Neuronal stem cell (in vitro differentiated cells): ENCODE measurements around the gene COPS9. TPM values are rescaled to one million over a fixed set of nuclear protein-coding genes. Genes with fewer than 3 reads are reported as not detected.
A peak's percentile ranks its signal among the peaks of the same experiment; 100 is the strongest.

Source experiments
- DNase-seq: peaks from one replicate; pipeline ENCODE4 v3.0.0-alpha.2; 2013; ENCODE audit warnings: low spot score
- H2AFZ ChIP-seq: one replicate; pipeline ENCODE4 v1.6.1; 2013; ENCODE audit warnings: mild to moderate bottlenecking, low read length, inconsistent platforms
- H2AK5ac ChIP-seq: 2 replicates; pipeline ENCODE4 v1.6.1; 2013; ENCODE audit warnings: low read depth, mild to moderate bottlenecking, inconsistent platforms, low read length, moderate library complexity, mixed read lengths
- H2BK120ac ChIP-seq: 2 replicates; pipeline ENCODE4 v1.6.1; 2013; ENCODE audit warnings: low read depth, mild to moderate bottlenecking, inconsistent platforms, low read length, moderate library complexity, mixed read lengths
- H2BK12ac ChIP-seq: one replicate; pipeline ENCODE4 v1.6.1; 2013; ENCODE audit warnings: low read length, inconsistent platforms
- H2BK15ac ChIP-seq: 2 replicates; pipeline ENCODE4 v1.6.1; 2013; ENCODE audit warnings: mild to moderate bottlenecking, low read length, inconsistent platforms, mixed read lengths
- H2BK5ac ChIP-seq: one replicate; pipeline ENCODE4 v1.6.1; 2013; ENCODE audit warnings: inconsistent platforms, mild to moderate bottlenecking, low read length, moderate library complexity
- H3K14ac ChIP-seq: one replicate; pipeline ENCODE4 v1.6.1; 2013; ENCODE audit warnings: low read length, inconsistent platforms
- H3K18ac ChIP-seq: 2 replicates; pipeline ENCODE4 v1.6.1; 2013; ENCODE audit warnings: low read length, inconsistent platforms
- H3K23ac ChIP-seq: 2 replicates; pipeline ENCODE4 v1.6.1; 2013; ENCODE audit warnings: low read depth, mild to moderate bottlenecking, mixed read lengths, low read length, inconsistent platforms; ENCODE audit not compliant: poor library complexity
- H3K27ac ChIP-seq: replicated peaks from 3 replicates; pipeline ENCODE4 v1.5.1; 2013; ENCODE audit warnings: low read length, inconsistent platforms
- H3K27me3 ChIP-seq, 3 experiments: 2 replicates each; pipeline ENCODE4 v1.6.1; 2013; ENCODE audit warnings: low read length in 3 of 3, mild to moderate bottlenecking in 2 of 3, inconsistent platforms in 1 of 3, low read depth in 1 of 3, mixed read lengths in 1 of 3, moderate library complexity in 1 of 3; ENCODE audit not compliant: control insufficient read depth in 3 of 3, insufficient read depth in 3 of 3
- H3K36me3 ChIP-seq, 2 donors: replicated peaks in 1 of 2; 2 replicates each; pipeline ENCODE4 v1.6.1; 2013; ENCODE audit warnings: low read length in 2 of 2; ENCODE audit not compliant: control insufficient read depth in 2 of 2, insufficient read depth in 2 of 2
- H3K4ac ChIP-seq: 2 replicates; pipeline ENCODE4 v1.6.1; 2013; ENCODE audit warnings: inconsistent platforms, mild to moderate bottlenecking, low read length, moderate library complexity
- H3K4me1 ChIP-seq, 2 donors: 1 replicate in 1 of 2; 2 replicates in 1 of 2; pipeline ENCODE4 v1.6.1; 2013; ENCODE audit warnings: low read length in 2 of 2, low read depth in 1 of 2; ENCODE audit not compliant: control insufficient read depth in 2 of 2, insufficient read depth in 1 of 2
- H3K4me2 ChIP-seq: one replicate; pipeline ENCODE4 v1.6.1; 2013; ENCODE audit warnings: mild to moderate bottlenecking, low read length, inconsistent platforms; ENCODE audit not compliant: insufficient read depth, poor library complexity, severe bottlenecking
- H3K4me3 ChIP-seq, 2 donors: 2 replicates each; pipeline ENCODE4 v1.5.1; 2013; ENCODE audit warnings: low read length in 2 of 2, mild to moderate bottlenecking in 2 of 2, inconsistent platforms in 1 of 2, moderate library complexity in 1 of 2
- H3K79me1 ChIP-seq: one replicate; pipeline ENCODE4 v1.6.1; 2013; ENCODE audit warnings: low read depth, mild to moderate bottlenecking, inconsistent platforms, low read length, moderate library complexity
- H3K9ac ChIP-seq: one replicate; pipeline ENCODE4 v1.6.1; 2013; ENCODE audit warnings: mild to moderate bottlenecking, low read depth, low read length, inconsistent platforms; ENCODE audit not compliant: poor library complexity
- H3K9me3 ChIP-seq, 2 donors: replicated peaks in 1 of 2; 2 replicates each; pipeline versions ENCODE3 to v1.6.1; 2013; ENCODE audit warnings: low read length in 2 of 2, mild to moderate bottlenecking in 2 of 2, inconsistent platforms in 1 of 2, low read depth in 1 of 2, mixed read lengths in 1 of 2, moderate library complexity in 1 of 2; ENCODE audit not compliant: control insufficient read depth in 2 of 2, insufficient read depth in 1 of 2
- H4K8ac ChIP-seq: one replicate; pipeline ENCODE4 v1.6.1; 2013; ENCODE audit warnings: low read depth, mild to moderate bottlenecking, inconsistent platforms, low read length, moderate library complexity
- H4K91ac ChIP-seq: one replicate; pipeline ENCODE4 v1.6.1; 2013; ENCODE audit warnings: low read length, low read depth, mild to moderate bottlenecking, inconsistent platforms; ENCODE audit not compliant: poor library complexity
- WGBS, 2 donors: extraction: QIAGEN DNeasy Blood & Tissue Kit; methylation state at CpG; one replicate each; pipeline ENCODE4 v1.1.7; 2013; ENCODE audit warnings: missing lambda C conversion rate in 2 of 2, mixed read lengths in 1 of 2; ENCODE audit not compliant: insufficient read length in 2 of 2, insufficient replicate concordance in 1 of 2; ENCODE audit errors: extremely low coverage in 2 of 2; 5-methylcytosine and 5-hydroxymethylcytosine counted together
- polyA plus RNA-seq, 2 experiments: library from polyadenylated mRNA; stranded (reverse); fragments of 200-250 nt; gene quantifications; one replicate each; pipeline ENCODE4 v1.2.3, GENCODE V29; 2013

The COPS9 gene
- polyA plus RNA-seq (2013, experiment 1 of 2): 234 TPM
- 225 TPM for polyA plus RNA-seq (2013, experiment 2 of 2)

GRCh38 chr2:240136013-240136670 lies at the start of gene COPS9:
Gene COPS9, minus strand, starts transcription at chr2:240136305. Its CDS starts 21 bp downstream, at chr2:240136284.
- Histone ChIP-seq H3K4me3 (peak within 1 kb of the TSS; percentile 90 to 98), H3K79me1 (peaks cover 18% of the 10 kb centered on the region), H3K9ac (peak within 1 kb of the TSS; percentile 93), H3K27ac (no peak within 1 kb of the TSS), H4K8ac (no peak within 1 kb of the TSS), H3K4ac (no peak within 1 kb of the TSS), H3K4me2 (peak within 1 kb of the TSS; percentile 88), H2AK5ac (peak within 1 kb of the TSS; percentile 82), H3K27me3 (peaks cover 0 to 12% (median 6%) of the 10 kb centered on the region in 3 experiments), H3K36me3 (peaks cover 19 to 29% of the 10 kb centered on the region in 2 donors), H2BK120ac (peak within 1 kb of the TSS; percentile 57), H2BK5ac (peak within 1 kb of the TSS; percentile 72), H3K23ac (peak within 1 kb of the TSS; percentile 99), H3K14ac (no peak within 1 kb of the TSS), H2AFZ (peak within 1 kb of the TSS; percentile 99), H3K9me3 (peaks cover 0 to 2% of the 10 kb centered on the region in 2 donors), H3K4me1 (peaks cover 17 to 26% of the 10 kb centered on the region in 2 donors), H4K91ac (no peak within 1 kb of the TSS), H3K18ac (peak within 1 kb of the TSS; percentile 91), H2BK15ac (peak within 1 kb of the TSS; percentile 84), H2BK12ac (no peak within 1 kb of the TSS)
- peak; percentile 83 for DNase-seq
- no CpG with 5 or more reads among the region's 79 CpGs for WGBS, 2 donors

GRCh38 chr2:240184656-240185055 lies 48.6 kb upstream of the COPS9 start:
- peaks cover 0 to 28% (median 0%) of the 10 kb centered on the region in 3 experiments for H3K27me3 ChIP-seq
- H3K27ac ChIP-seq: no peak overlapping the region
- no peak for DNase-seq
- no peak overlapping the region for H2AK5ac ChIP-seq
- H3K79me1 ChIP-seq: no peaks in the 10 kb centered on the region
- H2BK120ac ChIP-seq: no peak overlapping the region
- H2BK15ac ChIP-seq: no peak overlapping the region
- H3K18ac ChIP-seq: no peak overlapping the region
- H4K8ac ChIP-seq: no peak overlapping the region
- H3K4me3 ChIP-seq: no peak overlapping the region
- no peak overlapping the region for H3K23ac ChIP-seq
- H3K36me3 ChIP-seq: no peaks in the 10 kb centered on the region
- no peak overlapping the region for H2BK12ac ChIP-seq
- no peak overlapping the region for H4K91ac ChIP-seq
- no peak overlapping the region for H3K14ac ChIP-seq
- no peak overlapping the region for H3K4me2 ChIP-seq
- peaks cover 5 to 10% of the 10 kb centered on the region in 2 donors for H3K9me3 ChIP-seq
- H3K4me1 ChIP-seq: peaks cover 0 to 2% of the 10 kb centered on the region in 2 donors
- H2BK5ac ChIP-seq: no peak overlapping the region
- H2AFZ ChIP-seq: no peak overlapping the region
- no peak overlapping the region for H3K9ac ChIP-seq
- WGBS, 2 donors: no CpG with 5 or more reads among the region's 3 CpGs
- no peak overlapping the region for H3K4ac ChIP-seq

- Histone ChIP-seq H3K23ac (no peak overlapping the region), H3K9ac (no peak overlapping the region), H3K4me1 (peaks cover 0 to 4% of the 10 kb centered on the region in 2 donors), H4K8ac (no peak overlapping the region), H2BK12ac (no peak overlapping the region), H3K36me3 (no peaks in the 10 kb centered on the region), H3K27ac (no peak overlapping the region), H4K91ac (no peak overlapping the region), H3K9me3 (peaks cover 5 to 10% of the 10 kb centered on the region in 2 donors), H3K27me3 (peaks cover 0 to 28% (median 0%) of the 10 kb centered on the region in 3 experiments), H3K79me1 (no peaks in the 10 kb centered on the region), H3K4ac (no peak overlapping the region), H2AK5ac (no peak overlapping the region), H2BK120ac (no peak overlapping the region), H2BK15ac (no peak overlapping the region), H2AFZ (no peak overlapping the region), H3K18ac (no peak overlapping the region), H2BK5ac (peak overlapping the region; percentile 21), H3K4me2 (no peak overlapping the region), H3K14ac (no peak overlapping the region), H3K4me3 (no peak overlapping the region)
- WGBS, 2 donors: no CpG with 5 or more reads among the region's 13 CpGs
- DNase-seq: no peak
Observed at GRCh38 chr2:240183875-240184590, 47.9 kb upstream of the COPS9 start.
